Gastroesophageal sphincter (tissue), 4 donors: ENCODE results near the gene CSGALNACT2. TPM values are rescaled to one million over a fixed set of nuclear protein-coding genes. Genes with fewer than 3 reads are reported as not detected.

Experiments used
- ATAC-seq: fragments of 150-250 bp; one replicate; pipeline ENCODE4 v1.9.1; 2016; ENCODE audit warnings: mild to moderate bottlenecking, moderate library complexity
- H3K27ac ChIP-seq, 4 donors: fragments of 200-600 bp; sonication (generic) in 3 of 4; 1 replicate in 3 of 4; 2 replicates in 1 of 4; pipeline ENCODE4 v1.5.1; 2016 to 2019
- H3K27me3 ChIP-seq: fragments of 200-600 bp; sonication (generic); one replicate; pipeline ENCODE4 v1.5.1; 2019
- H3K36me3 ChIP-seq, 2 donors: fragments of 200-600 bp; sonication (generic); one replicate each; pipeline ENCODE4 v1.5.1; 2019; ENCODE audit warnings: control low read depth in 1 of 2
- H3K4me1 ChIP-seq, 3 donors: fragments of 200-600 bp; sonication (generic); 1 replicate in 2 of 3; 2 replicates in 1 of 3; pipeline ENCODE4 v1.5.1; 2016 to 2019; ENCODE audit warnings: control low read depth in 2 of 3
- H3K4me3 ChIP-seq, 2 donors: fragments of 200-600 bp; sonication (generic); one replicate each; pipeline ENCODE4 v1.5.1; 2019; ENCODE audit warnings: mild to moderate bottlenecking in 1 of 2, moderate library complexity in 1 of 2
- H3K9me3 ChIP-seq, 3 donors: fragments of 200-600 bp; sonication (generic); one replicate each; pipeline ENCODE4 v1.5.1; 2017 to 2019; ENCODE audit warnings: control low read depth in 2 of 3
- EP300 ChIP-seq: sonication (generic); formaldehyde crosslinking; IDR thresholded peaks from one replicate; pipeline ENCODE4 v1.6.1; 2017; ENCODE audit warnings: antibody characterized with exemption, mild to moderate bottlenecking
- POLR2A ChIP-seq, 2 donors: fragments of 450-650 bp; IDR thresholded peaks; one replicate each; pipeline ENCODE4 v1.6.1; 2017; ENCODE audit warnings: antibody characterized with exemption in 2 of 2, mild to moderate bottlenecking in 2 of 2, moderate library complexity in 1 of 2
- POLR2AphosphoS5 ChIP-seq: sonication (generic); formaldehyde crosslinking; IDR thresholded peaks from one replicate; pipeline ENCODE4 v1.6.1; 2017; ENCODE audit warnings: antibody characterized with exemption
- WGBS, 2 donors: methylation state at CpG; one replicate each; pipeline ENCODE4 v1.1.5; 2018; ENCODE audit warnings: low coverage in 1 of 2; 5-methylcytosine and 5-hydroxymethylcytosine counted together
- total RNA-seq, 4 donors: library from RNA; depleted of rRNA; stranded (reverse); fragments of >200 nt; gene quantifications; one replicate each; pipeline ENCODE4 v1.1.0, GENCODE V29; 2016
- TF ChIP-seq, protein P1 (sequence below), 4 experiments: fragments of 200-600 bp in 2 of 4; fragments of 450-650 bp in 2 of 4; sonication (generic) in 1 of 4; IDR thresholded peaks; one replicate each; pipeline ENCODE4 v1.5.1; 2017 to 2019; ENCODE audit warnings: antibody characterized with exemption in 4 of 4, mild to moderate bottlenecking in 2 of 4, moderate library complexity in 2 of 4

The CSGALNACT2 gene
- total RNA-seq, 4 donors from 2014 or later = 28.4 to 37.4 (median 32.7) TPM

DNA sequence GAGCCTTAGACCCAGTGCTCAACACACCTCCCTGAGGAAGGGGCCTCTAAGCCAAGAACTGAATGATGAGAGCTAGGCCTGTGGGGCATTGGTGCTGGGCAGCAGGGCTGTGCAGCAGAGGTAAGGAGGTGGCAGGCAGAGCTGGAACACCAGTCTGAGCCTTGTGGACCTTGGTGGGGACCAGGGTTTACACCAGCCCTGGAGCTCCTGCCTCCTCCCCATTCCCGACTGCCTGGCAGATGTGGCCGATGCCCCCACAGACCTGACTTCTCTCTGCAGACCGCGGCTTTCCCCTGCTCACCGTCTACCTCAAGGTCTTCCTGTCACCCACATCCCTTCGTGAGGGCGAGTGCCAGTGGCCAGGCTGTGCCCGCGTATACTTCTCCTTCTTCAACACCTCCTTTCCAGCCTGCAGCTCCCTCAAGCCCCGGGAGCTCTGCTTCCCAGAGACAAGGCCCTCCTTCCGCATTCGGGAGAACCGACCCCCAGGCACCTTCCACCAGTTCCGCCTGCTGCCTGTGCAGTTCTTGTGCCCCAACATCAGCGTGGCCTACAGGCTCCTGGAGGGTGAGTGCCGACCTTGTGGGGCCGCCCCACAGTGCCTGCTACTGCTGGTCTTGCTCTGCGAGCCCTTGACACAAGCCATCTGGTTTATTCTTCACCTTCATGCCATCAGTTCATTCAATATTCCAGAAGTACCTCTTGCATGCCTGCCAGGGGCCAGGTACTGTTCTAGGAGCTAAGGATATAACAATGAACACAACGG, 36.0 kb upstream of the CSGALNACT2 start:
- ATAC-seq = no peak
- H3K36me3 ChIP-seq = no peaks in the 10 kb centered on the region
- H3K9me3 ChIP-seq = no peaks in the 10 kb centered on the region
- no peak overlapping the region for H3K27ac ChIP-seq
- H3K27me3 ChIP-seq = peaks cover 57% of the 10 kb centered on the region
- WGBS, 2 donors = 78 to 92% methylated on average over 9 to 18 of the region's 19 CpGs
- peaks cover 0 to 21% (median 6%) of the 10 kb centered on the region in 3 donors for H3K4me1 ChIP-seq
- TF ChIP-seq, protein P1, sequence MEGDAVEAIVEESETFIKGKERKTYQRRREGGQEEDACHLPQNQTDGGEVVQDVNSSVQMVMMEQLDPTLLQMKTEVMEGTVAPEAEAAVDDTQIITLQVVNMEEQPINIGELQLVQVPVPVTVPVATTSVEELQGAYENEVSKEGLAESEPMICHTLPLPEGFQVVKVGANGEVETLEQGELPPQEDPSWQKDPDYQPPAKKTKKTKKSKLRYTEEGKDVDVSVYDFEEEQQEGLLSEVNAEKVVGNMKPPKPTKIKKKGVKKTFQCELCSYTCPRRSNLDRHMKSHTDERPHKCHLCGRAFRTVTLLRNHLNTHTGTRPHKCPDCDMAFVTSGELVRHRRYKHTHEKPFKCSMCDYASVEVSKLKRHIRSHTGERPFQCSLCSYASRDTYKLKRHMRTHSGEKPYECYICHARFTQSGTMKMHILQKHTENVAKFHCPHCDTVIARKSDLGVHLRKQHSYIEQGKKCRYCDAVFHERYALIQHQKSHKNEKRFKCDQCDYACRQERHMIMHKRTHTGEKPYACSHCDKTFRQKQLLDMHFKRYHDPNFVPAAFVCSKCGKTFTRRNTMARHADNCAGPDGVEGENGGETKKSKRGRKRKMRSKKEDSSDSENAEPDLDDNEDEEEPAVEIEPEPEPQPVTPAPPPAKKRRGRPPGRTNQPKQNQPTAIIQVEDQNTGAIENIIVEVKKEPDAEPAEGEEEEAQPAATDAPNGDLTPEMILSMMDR (IDR thresholded peaks at IDR 0.05) = no peak
- TF ChIP-seq EP300 (no peak), POLR2A (IDR thresholded peaks at IDR 0.05) (no peak), POLR2AphosphoS5 (no peak)
- no peak overlapping the region for H3K4me3 ChIP-seq

- WGBS, 2 donors = no CpG with 5 or more reads among the region's 71 CpGs
- Histone ChIP-seq H3K36me3 (no peaks in the 10 kb centered on the region), H3K4me3 (peak overlapping the region; percentile 44 to 64), H3K9me3 (no peaks in the 10 kb centered on the region), H3K27me3 (peaks cover 45% of the 10 kb centered on the region), H3K4me1 (peaks cover 0 to 21% (median 6%) of the 10 kb centered on the region in 3 donors), H3K27ac (peak overlapping the region in 2 of 4 donors; percentile 35 to 47)
- no peak for TF ChIP-seq POLR2A (IDR thresholded peaks at IDR 0.05)
- TF ChIP-seq, protein P1 (IDR thresholded peaks at IDR 0.05) = peak in 3 of 4 experiments; percentile 98 to 100 (median 99)
- peak; percentile 88 for ATAC-seq
Observed at GRCh38 chr10:43105102-43105955, 32.9 kb upstream of the CSGALNACT2 start.

- H3K4me3 ChIP-seq = no peak overlapping the region
Observed at GRCh38 chr10:43105956-43106229, 32.4 kb upstream of the CSGALNACT2 start.

GRCh38 chr10:43106256-43107091, 31.8 kb upstream of the CSGALNACT2 start:
- ATAC-seq = no peak
- WGBS, 2 donors = 75% methylated on average over 5 of the region's 28 CpGs; no CpG with 5 or more reads in 1 of the 2 donors

More at GRCh38 chr10:43105956-43106229, 32.4 kb upstream of the CSGALNACT2 start:
- Histone ChIP-seq H3K27ac (no peak overlapping the region), H3K27me3 (peaks cover 39% of the 10 kb centered on the region), H3K4me1 (peaks cover 0 to 21% (median 6%) of the 10 kb centered on the region in 3 donors), H3K36me3 (no peaks in the 10 kb centered on the region), H3K9me3 (no peaks in the 10 kb centered on the region)
- ATAC-seq = no peak
- WGBS, 2 donors = 40% methylated on average over 1 of the region's 7 CpGs; no CpG with 5 or more reads in 1 of the 2 donors
- TF ChIP-seq, protein P1 (IDR thresholded peaks at IDR 0.05) = no peak
- TF ChIP-seq POLR2A (IDR thresholded peaks at IDR 0.05) = no peak
- no peak for TF ChIP-seq POLR2AphosphoS5
- no peak for TF ChIP-seq EP300

More at GRCh38 chr10:43106256-43107091, 31.8 kb upstream of the CSGALNACT2 start:
- H3K27me3 ChIP-seq = peaks cover 33% of the 10 kb centered on the region
- TF ChIP-seq, protein P1 (IDR thresholded peaks at IDR 0.05) = no peak
- TF ChIP-seq POLR2A (IDR thresholded peaks at IDR 0.05) (no peak), EP300 (no peak), POLR2AphosphoS5 (no peak)
- H3K9me3 ChIP-seq = no peaks in the 10 kb centered on the region
- no peaks in the 10 kb centered on the region for H3K36me3 ChIP-seq
- H3K4me3 ChIP-seq = no peak overlapping the region
- H3K27ac ChIP-seq = no peak overlapping the region
- peaks cover 0 to 21% (median 6%) of the 10 kb centered on the region in 3 donors for H3K4me1 ChIP-seq
